Suppressor macrophage (primary cell): ENCODE measurements around the gene SCYGR6.
"Not testable (repeated sequence)": the region's sequence is repeated elsewhere in the genome, so short reads cannot be mapped to it uniquely, and the experiment has no call there.

Experiments
- DNase-seq, 4 experiments: peaks; one replicate each; pipeline ENCODE4 v3.0.0-alpha.2; 2020 to 2022
- total RNA-seq, 17 experiments: gene quantifications; one replicate each; lab custom pipeline; 2026; ENCODE audit warnings: mixed read lengths in 6 of 17, inconsistent platforms in 3 of 17; lab: John Stamatoyannopoulos, UW

Gene SCYGR6, protein sequence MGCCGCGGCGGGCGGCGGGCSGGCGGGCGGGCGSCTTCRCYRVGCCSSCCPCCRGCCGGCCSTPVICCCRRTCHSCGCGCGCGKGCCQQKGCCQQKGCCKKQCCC
- total RNA-seq: 0 to 0.33 (median 0) reads per million in 17 experiments

GRCh38 chr2:227724394-227725039 lies at the start of gene SCYGR6:
Gene SCYGR6, minus strand, starts transcription at chr2:227724757. Its CDS starts 0 bp downstream, at chr2:227724757.
- DNase-seq: peak in 1 of 4 experiments; percentile 12

DNA sequence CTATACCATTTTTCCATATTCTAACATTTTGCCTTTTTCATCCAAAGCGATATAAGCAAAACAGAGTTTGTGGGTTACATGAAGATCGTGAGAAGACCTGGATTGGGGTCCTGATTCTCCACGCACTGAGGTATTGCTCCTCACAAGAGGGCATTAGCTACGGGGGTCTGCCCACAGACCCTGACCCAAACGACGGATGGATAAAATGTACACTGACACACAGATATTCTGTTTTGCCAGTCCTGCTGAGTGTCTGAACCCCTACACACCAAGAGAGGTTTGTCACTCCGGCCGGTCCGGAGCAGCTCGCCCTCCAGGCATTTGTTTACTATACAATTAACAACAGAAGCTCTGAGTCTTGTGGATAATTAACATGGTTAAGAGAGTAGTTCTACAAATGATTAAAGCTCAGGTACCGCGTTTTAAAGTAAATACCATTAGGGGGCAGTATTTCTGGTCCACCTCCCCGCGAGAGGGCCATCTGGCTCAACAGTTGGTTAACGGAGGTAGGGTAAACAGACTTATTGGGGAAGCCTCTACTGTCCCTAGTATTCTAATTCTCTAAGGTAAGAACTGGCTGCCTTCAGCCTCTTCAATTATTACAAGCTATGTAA lies 49.6 kb upstream of the SCYGR6 start:
- DNase-seq: peak; percentile 22 to 60 (median 38)

DNA sequence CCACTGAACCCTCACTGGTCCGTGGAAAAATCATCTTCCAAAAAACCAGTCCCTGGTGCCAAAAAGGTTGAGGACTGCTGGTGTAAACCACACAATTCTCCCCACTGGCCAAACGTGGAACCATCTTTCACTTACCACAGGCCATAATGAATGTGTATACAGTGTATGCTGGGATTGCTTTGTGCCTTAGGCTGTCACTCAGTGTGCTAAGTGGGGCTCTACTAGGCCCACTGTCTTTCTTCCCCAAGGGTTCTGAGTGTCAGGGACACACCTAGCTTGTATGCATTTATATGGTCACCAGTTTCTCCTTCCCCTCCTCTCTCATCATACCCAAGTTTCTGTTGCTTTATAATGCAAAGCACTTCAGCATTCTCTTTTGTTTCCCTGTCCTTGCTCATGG lies 48.4 kb upstream of the SCYGR6 start:
- no peak for DNase-seq

DNA sequence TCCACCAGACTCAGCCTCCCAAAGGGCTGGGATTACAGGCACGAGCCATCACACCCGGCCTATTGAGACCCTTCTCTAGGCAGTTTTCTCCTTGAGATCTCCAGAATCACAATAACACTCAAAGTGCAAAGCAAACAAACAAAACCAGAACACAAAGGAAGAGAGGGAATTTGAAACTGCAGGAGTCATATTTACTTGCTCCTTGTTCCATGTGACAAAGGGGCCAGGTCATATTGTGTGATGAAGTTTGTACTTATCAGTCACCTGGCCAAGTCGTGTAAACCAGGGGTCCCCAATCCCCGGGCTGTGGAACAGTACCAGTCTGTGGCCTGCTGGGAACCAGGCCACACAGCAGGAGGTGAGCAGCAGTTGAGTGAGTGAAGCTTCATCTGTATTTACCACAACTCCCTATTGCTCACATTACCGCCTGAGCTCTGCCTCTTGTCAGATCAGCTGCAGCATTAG lies 47.7 kb upstream of the SCYGR6 start:
- no peak for DNase-seq

DNA sequence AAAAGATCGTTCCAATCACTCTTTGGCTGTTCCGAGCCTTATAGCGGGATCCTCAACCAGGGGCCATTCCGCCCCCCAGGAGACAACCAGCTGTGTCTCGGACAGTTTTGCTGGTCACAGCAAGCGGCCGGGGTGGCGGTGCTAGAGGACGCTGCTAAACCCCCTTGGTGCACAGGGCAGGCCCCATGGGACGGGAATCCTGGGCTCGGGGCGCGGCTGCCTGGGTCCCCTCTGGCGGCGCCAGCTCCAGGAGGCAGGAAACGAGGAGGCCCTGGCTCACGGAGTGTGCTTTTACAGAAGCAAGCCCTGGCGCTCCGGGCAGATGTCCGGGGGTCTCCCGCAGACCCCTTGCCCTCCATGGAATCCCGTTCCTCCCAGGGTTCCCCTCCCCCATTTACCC lies 43.3 kb upstream of the SCYGR6 start:
- no peak for DNase-seq

- DNase-seq: peak; percentile 65 to 82 (median 80)
Measured at GRCh38 chr2:227766373-227766883, 41.9 kb upstream of the SCYGR6 start.

GRCh38 chr2:227765788-227766372 lies 41.3 kb upstream of the SCYGR6 start:
- DNase-seq: no peak

DNA sequence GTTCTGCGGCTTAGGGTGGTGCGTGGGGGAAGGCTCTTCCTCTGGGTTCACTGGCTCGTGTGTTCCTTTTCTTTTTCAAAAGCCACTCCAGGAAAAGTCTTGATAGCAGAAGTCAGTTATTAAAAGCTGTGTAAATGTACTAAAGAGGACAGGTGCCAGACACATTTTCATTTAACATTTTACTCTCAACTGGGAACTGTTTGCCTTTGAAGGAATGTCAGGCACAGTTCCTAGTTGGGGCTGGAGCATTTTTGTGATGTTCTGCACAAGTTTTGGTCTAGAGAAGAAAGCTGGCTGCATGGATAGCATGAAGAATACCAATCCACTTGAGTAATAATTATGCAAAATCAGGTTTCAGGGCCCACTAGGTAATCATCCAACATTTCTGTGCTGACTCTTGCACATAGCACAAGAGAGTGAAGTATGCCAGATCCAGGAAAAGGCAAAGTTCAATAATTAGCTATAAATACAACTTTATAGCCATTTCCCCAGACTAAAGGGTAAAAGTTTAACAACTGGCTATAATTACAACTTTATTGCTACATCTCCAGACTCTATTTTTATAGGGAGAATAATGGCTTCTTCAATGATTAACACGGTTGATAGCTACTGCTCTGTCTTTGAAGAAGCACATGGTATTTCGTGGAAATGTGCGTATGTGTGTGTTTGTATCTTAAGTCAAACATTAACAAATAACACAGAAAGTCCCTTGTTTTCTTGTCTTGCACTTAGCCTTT lies 37.4 kb upstream of the SCYGR6 start:
- no peak for DNase-seq

GRCh38 chr2:227759411-227760118 lies 35.0 kb upstream of the SCYGR6 start:
- DNase-seq: no peak

- not testable (repeated sequence) for DNase-seq
Measured at GRCh38 chr2:227756261-227756660, 31.7 kb upstream of the SCYGR6 start.

DNA sequence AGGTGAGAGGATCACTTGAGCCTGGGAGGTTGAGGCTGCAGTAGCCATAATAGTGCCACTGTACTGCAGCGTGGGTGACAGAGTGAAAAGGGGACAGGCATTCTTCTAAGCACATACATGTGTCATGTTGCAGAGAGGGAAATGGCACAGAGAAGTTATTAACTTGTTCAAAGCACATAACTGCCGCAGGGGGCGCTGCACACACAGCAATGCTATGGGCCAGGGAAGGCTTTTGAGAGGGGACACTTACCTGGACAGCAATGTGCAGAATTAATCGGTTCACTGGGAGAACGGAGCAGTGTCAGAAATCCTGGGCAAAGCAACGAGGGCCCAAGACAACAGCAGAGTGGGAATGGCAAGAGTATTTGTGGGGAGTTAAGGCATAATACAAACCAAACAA lies 23.5 kb upstream of the SCYGR6 start:
- DNase-seq: peak in 1 of 4 experiments; percentile 16

DNA sequence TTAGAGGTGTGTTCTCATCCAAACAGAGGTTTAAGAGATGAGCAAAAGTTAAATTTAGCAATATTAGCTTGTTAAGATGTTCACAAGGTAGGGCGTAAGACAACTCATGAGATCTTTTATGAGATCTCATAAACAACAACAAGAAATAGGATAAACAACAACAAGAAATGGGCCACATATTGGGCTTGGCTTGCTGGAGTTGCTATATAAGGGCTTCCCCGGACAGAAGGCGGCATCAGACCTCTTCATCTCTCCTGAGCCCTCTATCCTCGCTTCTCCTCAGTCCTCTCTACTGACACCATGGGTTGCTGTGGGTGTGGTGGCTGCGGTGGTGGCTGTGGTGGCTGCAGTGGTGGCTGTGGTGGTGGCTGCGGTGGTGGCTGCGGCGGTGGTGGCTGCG lies 21.0 kb upstream of the SCYGR6 start, which contains the start of gene SCYGR8:
Gene SCYGR8, plus strand, starts transcription at position 301 of the 400 bp plus-strand sequence. Its CDS starts 0 bp downstream, at position 301.
- DNase-seq: no peak

- DNase-seq: peak in 1 of 4 experiments; percentile 6
Measured at GRCh38 chr2:227740705-227741104, 16.1 kb upstream of the SCYGR6 start.

GRCh38 chr2:227739351-227739750 lies 14.8 kb upstream of the SCYGR6 start:
- no peak for DNase-seq

DNA sequence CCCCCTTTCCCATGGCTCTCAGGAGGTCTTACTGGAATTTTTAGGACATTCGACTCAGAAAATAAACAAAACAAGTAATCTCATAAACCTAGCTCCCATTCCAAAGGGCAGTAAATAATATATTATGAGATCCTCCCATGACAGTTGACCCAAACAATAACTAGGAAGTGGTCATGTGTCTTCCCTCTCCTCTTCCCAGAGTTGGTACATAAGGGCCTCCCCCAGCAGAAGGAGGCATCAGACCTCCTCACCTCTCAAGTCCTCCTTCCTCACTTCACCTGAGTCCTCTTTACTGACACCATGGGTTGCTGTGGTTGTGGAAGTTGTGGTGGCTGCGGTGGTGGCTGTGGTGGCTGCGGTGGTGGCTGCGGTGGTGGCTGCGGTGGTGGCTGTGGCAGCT lies 3.5 kb upstream of the SCYGR6 start, which contains the start of gene SCYGR7:
Gene SCYGR7, plus strand, starts transcription at position 301 of the 400 bp plus-strand sequence. Its CDS starts 0 bp downstream, at position 301.
- no peak for DNase-seq

- DNase-seq: not testable (repeated sequence)
Measured at GRCh38 chr2:227722821-227723220, 1.7 kb downstream of the SCYGR6 start.

DNA sequence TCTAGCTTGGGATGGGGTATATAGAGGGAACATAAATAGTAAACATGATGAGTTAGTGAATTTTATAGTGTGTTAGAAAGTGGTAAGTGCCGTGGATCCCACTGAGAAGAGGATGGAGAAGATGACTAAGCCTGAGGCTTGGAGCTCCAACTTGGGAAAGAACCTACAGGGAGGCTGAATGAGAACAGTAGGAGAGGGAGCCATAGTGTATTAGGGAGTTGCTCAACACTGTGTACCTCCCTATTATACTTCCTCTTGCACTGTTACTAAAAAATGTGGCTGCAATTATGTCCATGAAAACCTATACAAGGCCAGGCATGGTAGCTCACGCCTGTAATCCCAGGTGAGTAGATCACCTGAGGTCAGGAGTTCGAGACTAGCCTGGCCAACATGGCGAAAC lies 3.9 kb downstream of the SCYGR6 start:
- peak in 2 of 4 experiments; percentile 8 to 9 for DNase-seq

GRCh38 chr2:227719641-227720040 lies 4.9 kb downstream of the SCYGR6 start:
- peak in 2 of 4 experiments; percentile 5 to 17 for DNase-seq

GRCh38 chr2:227717687-227718567 lies 6.6 kb downstream of the SCYGR6 start, which contains the start of gene SLC19A3:
Gene SLC19A3, minus strand, starts transcription at chr2:227718028. Its CDS starts 15,710 bp downstream, at chr2:227702318.
- DNase-seq: peak; percentile 2 to 23 (median 10)

- no peak for DNase-seq
Measured at GRCh38 chr2:227716501-227716900, 8.1 kb downstream of the SCYGR6 start.
